IPS-18c (cell line): ENCODE results near the gene COG4.
"Not testable (repeated sequence)": the region's sequence is repeated elsewhere in the genome, so short reads cannot be mapped to it uniquely, and the experiment has no call there.

Experiments
- H3K4me3 ChIP-seq: 2 replicates; pipeline ENCODE4 v1.7.0; 2013; ENCODE audit warnings: low read depth, mild to moderate bottlenecking, low read length, moderate library complexity; ENCODE audit not compliant: insufficient read depth
- H3K9me3 ChIP-seq: one replicate; pipeline ENCODE4 v1.6.1; 2013; ENCODE audit warnings: mild to moderate bottlenecking, low read length, moderate library complexity; ENCODE audit not compliant: control insufficient read depth, insufficient read depth

Gene COG4

GRCh38 chr16:70450142-70451003, 73.0 kb downstream of the COG4 start:
- not testable (repeated sequence) for H3K9me3 ChIP-seq, H3K4me3 ChIP-seq

GRCh38 chr16:70448075-70448474, 75.3 kb downstream of the COG4 start:
- H3K4me3 ChIP-seq, result no peak overlapping the region
- no peaks in the 10 kb centered on the region for H3K9me3 ChIP-seq

DNA sequence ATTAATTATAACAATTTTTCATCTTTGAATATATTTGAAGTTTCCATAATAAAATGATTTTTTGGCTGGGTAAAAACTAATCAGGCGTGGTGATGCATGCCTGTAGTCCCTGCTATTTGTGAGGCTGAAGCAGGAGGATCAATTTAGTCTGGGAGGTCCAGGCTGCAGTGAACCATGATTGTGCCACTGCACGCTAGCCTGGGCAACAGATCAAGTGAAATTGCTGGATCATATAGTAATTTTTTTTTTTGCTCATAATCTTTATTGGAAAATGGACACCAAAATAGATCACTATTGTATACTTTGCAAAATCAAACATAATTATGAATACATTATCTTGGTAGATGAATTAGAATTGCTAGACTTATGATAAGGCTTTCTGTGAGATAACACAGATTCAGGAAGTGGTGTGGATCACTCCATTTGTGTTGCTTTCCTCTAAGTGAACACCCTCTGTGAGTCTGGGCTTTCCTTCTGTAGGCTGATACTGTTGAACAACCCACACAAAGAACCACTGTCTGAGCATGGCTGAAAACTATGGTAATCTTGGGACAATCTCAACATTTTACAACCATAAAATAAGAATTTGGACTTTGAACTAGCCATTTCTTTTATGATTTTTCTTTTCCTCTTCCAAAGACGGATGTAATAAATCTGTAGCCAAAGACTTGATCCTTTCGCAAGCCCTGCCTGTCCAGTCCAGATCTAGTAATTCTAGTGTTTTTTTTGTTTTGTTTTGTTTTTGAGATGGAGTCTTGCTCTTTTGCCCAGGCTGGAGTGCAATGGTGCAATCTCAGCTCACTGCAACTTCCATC, 78.9 kb downstream of the COG4 start:
- Histone ChIP-seq H3K9me3 (no peaks in the 10 kb centered on the region), H3K4me3 (no peak overlapping the region)

- H3K9me3 ChIP-seq, result no peaks in the 10 kb centered on the region
Measured at GRCh38 chr16:70442344-70442743, 81.0 kb downstream of the COG4 start.

DNA sequence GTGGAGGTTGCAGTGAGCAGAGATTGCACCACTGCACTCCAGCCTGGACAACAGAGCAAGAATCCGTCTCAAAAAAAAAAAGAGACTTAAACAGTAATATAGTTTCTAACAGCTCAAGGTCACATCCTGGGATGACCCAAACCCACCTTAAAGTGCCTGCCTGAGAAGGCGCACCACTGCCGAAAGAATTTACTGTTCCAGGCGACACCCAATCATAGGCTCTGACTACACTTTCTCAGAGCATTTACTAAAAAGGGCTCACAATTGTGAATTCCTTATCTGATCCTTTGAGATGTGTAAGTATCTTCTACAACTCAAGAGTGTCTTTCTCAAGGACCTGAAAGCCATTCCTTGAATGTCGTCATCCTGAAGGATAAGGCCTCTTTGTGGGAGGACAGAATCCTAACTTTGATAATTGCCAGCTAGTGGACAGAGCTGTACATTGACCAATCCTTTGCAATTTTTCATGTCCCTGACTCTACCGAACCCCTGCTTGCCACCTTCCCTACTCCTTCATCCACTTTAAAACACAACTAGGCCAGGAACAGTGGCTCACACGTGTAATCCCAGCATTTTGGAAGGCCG, 81.9 kb downstream of the COG4 start:
- no peak overlapping the region for H3K4me3 ChIP-seq
- H3K9me3 ChIP-seq, result no peaks in the 10 kb centered on the region

More at GRCh38 chr16:70442344-70442743, 81.0 kb downstream of the COG4 start:
- no peak overlapping the region for H3K4me3 ChIP-seq

GRCh38 chr16:70440009-70440692, 83.2 kb downstream of the COG4 start:
- H3K9me3 ChIP-seq, result no peaks in the 10 kb centered on the region
- no peak overlapping the region; the same call in 1 of the 2 replicates for H3K4me3 ChIP-seq

GRCh38 chr16:70438969-70439862, 84.1 kb downstream of the COG4 start, which contains the start of gene ST3GAL2:
Gene ST3GAL2, minus strand, starts transcription at chr16:70439100. Its CDS starts 40,570 bp downstream, at chr16:70398530.
- peak within 1 kb of the TSS; percentile 67 for H3K4me3 ChIP-seq
- no peaks in the 10 kb centered on the region for H3K9me3 ChIP-seq

GRCh38 chr16:70438585-70438968, 84.8 kb downstream of the COG4 start:
- Histone ChIP-seq H3K4me3 (peak overlapping the region; percentile 66), H3K9me3 (no peaks in the 10 kb centered on the region)

GRCh38 chr16:70437582-70438557, 85.5 kb downstream of the COG4 start:
- Histone ChIP-seq H3K4me3 (peak overlapping the region; percentile 66), H3K9me3 (no peaks in the 10 kb centered on the region)

DNA sequence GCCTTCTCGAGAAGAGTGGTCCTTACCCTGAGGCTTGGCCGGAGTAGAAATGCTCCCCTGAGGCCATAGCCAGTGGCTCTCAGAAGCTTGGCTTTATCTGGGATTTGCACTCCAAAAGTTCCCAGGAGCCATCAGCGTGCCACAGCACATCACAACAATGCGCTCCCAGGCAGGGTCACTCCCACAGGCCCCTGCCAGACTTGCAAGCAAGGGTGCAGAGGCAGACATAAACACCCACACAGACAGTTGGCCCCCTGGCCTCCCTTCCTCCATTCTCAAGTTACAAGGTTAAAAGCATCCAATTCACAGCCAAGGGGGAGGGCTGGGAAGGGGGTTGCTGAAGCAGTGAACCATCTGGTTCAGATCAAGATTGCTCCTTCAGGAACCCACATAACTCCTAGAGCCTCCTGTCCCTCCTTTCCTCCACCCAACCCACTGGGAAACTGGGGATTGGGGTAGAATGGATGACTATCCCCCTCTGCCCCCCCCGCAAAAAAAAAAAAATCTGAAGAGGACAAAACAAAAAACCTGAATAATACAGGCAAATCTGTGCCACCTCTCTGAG, 86.3 kb downstream of the COG4 start:
- peak overlapping the region; percentile 66 for H3K4me3 ChIP-seq

GRCh38 chr16:70434484-70435260, 88.7 kb downstream of the COG4 start:
- Histone ChIP-seq H3K4me3 (no peak overlapping the region), H3K9me3 (no peaks in the 10 kb centered on the region)

More for the DNA sequence above, 86.3 kb downstream of the COG4 start:
- H3K9me3 ChIP-seq, result no peaks in the 10 kb centered on the region

- no peaks in the 10 kb centered on the region for H3K9me3 ChIP-seq
- H3K4me3 ChIP-seq, result no peak overlapping the region
Measured at GRCh38 chr16:70433458-70434103, 89.8 kb downstream of the COG4 start.

- no peaks in the 10 kb centered on the region for H3K9me3 ChIP-seq
- H3K4me3 ChIP-seq, result no peak overlapping the region
Measured at GRCh38 chr16:70432723-70433457, 90.5 kb downstream of the COG4 start.
